ENCODE data around the gene PNMA8B.

PNMA8B gene

GRCh38 chr19:46482631-46483030 is 13.0 kb downstream of the PNMA8B start:
- Histone ChIP-seq H3K27ac (ENCODE audit: extremely low read depth, low read depth, low read length) (no peak overlapping the region), H3K9me3 (ENCODE audit: control insufficient read depth, insufficient read depth, low read depth, low read length) (no peaks in the 10 kb centered on the region), H3K36me3 (ENCODE audit: control insufficient read depth in 2 of 2, insufficient read depth in 1 of 2, low read length in 2 of 2) (no peaks in the 10 kb centered on the region; a peak in 1 of 3 replicates), H3K4me3 (ENCODE audit: low read depth, low read length) (no peak overlapping the region), H3K4me1 (ENCODE audit: control insufficient read depth, insufficient read depth, low read length) (peaks cover 10% of the 10 kb centered on the region)
- ChIA-PET CTCF (interaction anchor here (0.8 to 6.7 kb wide), 5 partner anchors 78 to 404 kb away, joined by 3 to 51 read pairs (median 15); no protein-coding TSS in a partner anchor), POLR2A (interaction anchor here (0.7 to 1.1 kb wide), 2 partner anchors 70 to 77 kb away, joined by 3 read pairs; partner anchors contain the start of gene CCDC8)
- TF ChIP-seq ZNF157 (tag by site-specific recombination; IDR thresholded peaks at IDR 0.05) (no peak), ZNF660 (tag by site-specific recombination; IDR thresholded peaks at IDR 0.05) (no peak), ZFHX2 (tag by site-specific recombination; conservative IDR thresholded peaks at IDR 0.05) (no peak), PRDM2 (tag by site-specific recombination; IDR thresholded peaks at IDR 0.05; ENCODE audit: borderline replicate concordance) (no peak), WT1 (tag by site-specific recombination; IDR thresholded peaks at IDR 0.05) (no peak), ZBTB7A (tag by site-specific recombination; IDR thresholded peaks at IDR 0.05; ENCODE audit: low read depth) (no peak), ZNF518A (tag by site-specific recombination; conservative IDR thresholded peaks at IDR 0.05; ENCODE audit: low read depth) (no peak), RBAK (tag by site-specific recombination; IDR thresholded peaks at IDR 0.05) (no peak), PRDM1 (tag by site-specific recombination; IDR thresholded peaks at IDR 0.05) (no peak), PBX3 (CRISPR knock-in tag; IDR thresholded peaks at IDR 0.05) (no peak), INSM2 (tag by site-specific recombination; IDR thresholded peaks at IDR 0.05) (no peak), ZNF211 (tag by site-specific recombination; IDR thresholded peaks at IDR 0.05; ENCODE audit: low read depth) (no peak), ZNF792 (tag by site-specific recombination; IDR thresholded peaks at IDR 0.05) (no peak), MEIS1 (CRISPR knock-in tag; IDR thresholded peaks at IDR 0.05; ENCODE audit: borderline replicate concordance) (no peak), TRIM28 (IDR thresholded peaks at IDR 0.05; ENCODE audit: borderline replicate concordance, low read length) (no peak), ZNF132 (tag by site-specific recombination; IDR thresholded peaks at IDR 0.05; ENCODE audit: borderline replicate concordance) (no peak)

Measured in HEK293 (cell line).